Occipital lobe (tissue), 2 donors: ENCODE measurements around the gene PLRG1. TPM values are rescaled to one million over a fixed set of nuclear protein-coding genes. Genes with fewer than 3 reads are reported as not detected.

Source experiments
- DNase-seq: peaks from one replicate; lab custom pipeline; 2025; lab: John Stamatoyannopoulos, UW
- total RNA-seq: library from RNA; depleted of rRNA; stranded (reverse); fragments of >200 nt; gene quantifications from one replicate; pipeline ENCODE4 v1.2.3, GENCODE V29; 2014

The PLRG1 gene
- total RNA-seq, 1 donor from 2014 or later: 81.1 TPM

GRCh38 chr4:154521607-154522006, 28.6 kb downstream of the PLRG1 start:
- DNase-seq: no peak

GRCh38 chr4:154519214-154519613, 31.0 kb downstream of the PLRG1 start:
- no peak for DNase-seq

- no peak for DNase-seq
Observed at GRCh38 chr4:154517591-154517990, 32.6 kb downstream of the PLRG1 start.

- DNase-seq: no peak
Observed at GRCh38 chr4:154516318-154517029, 33.7 kb downstream of the PLRG1 start.

GRCh38 chr4:154511981-154512380, 38.2 kb downstream of the PLRG1 start:
- DNase-seq: no peak

GRCh38 chr4:154511548-154511947, 38.7 kb downstream of the PLRG1 start:
- no peak for DNase-seq

- no peak for DNase-seq
Observed at GRCh38 chr4:154507156-154507555, 43.0 kb downstream of the PLRG1 start.

GRCh38 chr4:154506253-154506652, 43.9 kb downstream of the PLRG1 start:
- no peak for DNase-seq

GRCh38 chr4:154503598-154503997, 46.6 kb downstream of the PLRG1 start:
- no peak for DNase-seq

GRCh38 chr4:154502111-154502510, 48.1 kb downstream of the PLRG1 start:
- no peak for DNase-seq

- DNase-seq: no peak
Observed at GRCh38 chr4:154497889-154498288, 52.3 kb downstream of the PLRG1 start.

GRCh38 chr4:154495867-154496266, 54.3 kb downstream of the PLRG1 start:
- no peak for DNase-seq

GRCh38 chr4:154492288-154492687, 57.9 kb downstream of the PLRG1 start:
- DNase-seq: no peak

GRCh38 chr4:154491341-154492271, 58.6 kb downstream of the PLRG1 start, which contains the start of gene DCHS2:
TSS of gene DCHS2 (minus strand) at chr4:154491799. CDS start at chr4:154491355, 444 bp downstream.
- no peak for DNase-seq

- no peak for DNase-seq
Observed at GRCh38 chr4:154490583-154491340, 59.4 kb downstream of the PLRG1 start.

- DNase-seq: no peak
Observed at GRCh38 chr4:154490234-154490582, 60.0 kb downstream of the PLRG1 start.

- DNase-seq: no peak
Observed at GRCh38 chr4:154489558-154490233, 60.5 kb downstream of the PLRG1 start.

GRCh38 chr4:154487145-154487544, 63.1 kb downstream of the PLRG1 start:
- DNase-seq: no peak

- DNase-seq: no peak
Observed at GRCh38 chr4:154485127-154485773, 65.0 kb downstream of the PLRG1 start.
